KMS-11 (cell line): ENCODE results near the gene SUGCT.

Experiments used
- H2AFZ ChIP-seq: fragments of 200-600 bp; sonication (generic); 2 replicates; pipeline ENCODE4 v1.6.1; 2016; ENCODE audit warnings: antibody characterized with exemption, mixed run types, low read depth
- H3K27ac ChIP-seq: fragments of 200-600 bp; sonication (generic); 2 replicates; pipeline ENCODE4 v1.6.1; 2016; ENCODE audit warnings: mild to moderate bottlenecking, mixed run types
- H3K27me3 ChIP-seq: fragments of 200-600 bp; sonication (generic); 2 replicates; pipeline ENCODE4 v1.6.1; 2017; ENCODE audit warnings: mild to moderate bottlenecking, low read depth, mixed run types, moderate library complexity; ENCODE audit not compliant: insufficient read depth
- H3K36me3 ChIP-seq: fragments of 200-600 bp; sonication (generic); 2 replicates; pipeline ENCODE4 v1.6.1; 2017; ENCODE audit warnings: mild to moderate bottlenecking, mixed run types; ENCODE audit not compliant: insufficient read depth
- H3K4me1 ChIP-seq: fragments of 200-600 bp; sonication (generic); 2 replicates; pipeline ENCODE4 v1.6.1; 2016; ENCODE audit warnings: mild to moderate bottlenecking, low read depth, mixed run types; ENCODE audit not compliant: poor library complexity, severe bottlenecking
- H3K4me2 ChIP-seq: fragments of 200-600 bp; sonication (generic); 2 replicates; pipeline ENCODE4 v1.7.0; 2016; ENCODE audit warnings: mild to moderate bottlenecking, mixed run types
- H3K4me3 ChIP-seq: fragments of 200-600 bp; sonication (generic); IDR thresholded peaks from 2 replicates; pipeline ENCODE4 v1.6.1; 2017; ENCODE audit warnings: low read depth, low read length, mixed read lengths; ENCODE audit not compliant: insufficient read depth
- H3K79me2 ChIP-seq: fragments of 200-600 bp; sonication (generic); 2 replicates; pipeline ENCODE4 v1.6.1; 2016; ENCODE audit warnings: low read depth, mixed run types; ENCODE audit not compliant: insufficient read depth
- H3K9ac ChIP-seq: fragments of 200-600 bp; sonication (generic); 2 replicates; pipeline ENCODE4 v1.6.1; 2016; ENCODE audit warnings: mild to moderate bottlenecking, mixed run types
- H4K20me1 ChIP-seq: fragments of 200-600 bp; sonication (generic); 2 replicates; pipeline ENCODE4 v1.6.1; 2016; ENCODE audit warnings: mild to moderate bottlenecking, mixed run types; ENCODE audit not compliant: insufficient read depth
- TF ChIP-seq, protein P1 (sequence below): fragments of 200-600 bp; sonication (generic); conservative IDR thresholded peaks from 2 replicates; pipeline ENCODE4 v1.6.1; 2017; ENCODE audit warnings: low read depth, mild to moderate bottlenecking, antibody characterized with exemption, low read length, moderate library complexity, mixed read lengths

Gene SUGCT

GRCh38 chr7:40393660-40394059, 258.9 kb downstream of the SUGCT start:
- TF ChIP-seq, protein P1, sequence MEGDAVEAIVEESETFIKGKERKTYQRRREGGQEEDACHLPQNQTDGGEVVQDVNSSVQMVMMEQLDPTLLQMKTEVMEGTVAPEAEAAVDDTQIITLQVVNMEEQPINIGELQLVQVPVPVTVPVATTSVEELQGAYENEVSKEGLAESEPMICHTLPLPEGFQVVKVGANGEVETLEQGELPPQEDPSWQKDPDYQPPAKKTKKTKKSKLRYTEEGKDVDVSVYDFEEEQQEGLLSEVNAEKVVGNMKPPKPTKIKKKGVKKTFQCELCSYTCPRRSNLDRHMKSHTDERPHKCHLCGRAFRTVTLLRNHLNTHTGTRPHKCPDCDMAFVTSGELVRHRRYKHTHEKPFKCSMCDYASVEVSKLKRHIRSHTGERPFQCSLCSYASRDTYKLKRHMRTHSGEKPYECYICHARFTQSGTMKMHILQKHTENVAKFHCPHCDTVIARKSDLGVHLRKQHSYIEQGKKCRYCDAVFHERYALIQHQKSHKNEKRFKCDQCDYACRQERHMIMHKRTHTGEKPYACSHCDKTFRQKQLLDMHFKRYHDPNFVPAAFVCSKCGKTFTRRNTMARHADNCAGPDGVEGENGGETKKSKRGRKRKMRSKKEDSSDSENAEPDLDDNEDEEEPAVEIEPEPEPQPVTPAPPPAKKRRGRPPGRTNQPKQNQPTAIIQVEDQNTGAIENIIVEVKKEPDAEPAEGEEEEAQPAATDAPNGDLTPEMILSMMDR: no peak
- H3K9ac ChIP-seq: no peak overlapping the region
- H3K4me1 ChIP-seq: peaks cover 46% of the 10 kb centered on the region
- peak overlapping the region; percentile 32; the same call in 1 of the 2 replicates for H2AFZ ChIP-seq
- no peaks in the 10 kb centered on the region for H3K36me3 ChIP-seq
- H3K4me2 ChIP-seq: peak overlapping the region; percentile 96
- H3K27me3 ChIP-seq: no peaks in the 10 kb centered on the region
- peak overlapping the region; percentile 66 for H3K27ac ChIP-seq
- no peak overlapping the region for H3K4me3 ChIP-seq
- H4K20me1 ChIP-seq: no peaks in the 10 kb centered on the region
- no peaks in the 10 kb centered on the region for H3K79me2 ChIP-seq

- Histone ChIP-seq H2AFZ (peak overlapping the region; percentile 32; the same call in 1 of the 2 replicates), H3K27me3 (no peaks in the 10 kb centered on the region), H3K79me2 (no peaks in the 10 kb centered on the region), H3K4me1 (peaks cover 46% of the 10 kb centered on the region), H4K20me1 (no peaks in the 10 kb centered on the region), H3K36me3 (no peaks in the 10 kb centered on the region), H3K27ac (peak overlapping the region; percentile 66), H3K4me2 (peak overlapping the region; percentile 96), H3K4me3 (no peak overlapping the region), H3K9ac (no peak overlapping the region)
- TF ChIP-seq, protein P1: no peak
These were observed 259.6 kb downstream of the SUGCT start for GRCh38 chr7:40394400-40394799.

GRCh38 chr7:40400525-40400924, 265.7 kb downstream of the SUGCT start:
- Histone ChIP-seq H4K20me1 (no peaks in the 10 kb centered on the region), H2AFZ (no peak overlapping the region), H3K4me2 (no peak overlapping the region), H3K27ac (no peak overlapping the region), H3K27me3 (no peaks in the 10 kb centered on the region), H3K9ac (no peak overlapping the region), H3K36me3 (no peaks in the 10 kb centered on the region), H3K4me3 (no peak overlapping the region), H3K79me2 (no peaks in the 10 kb centered on the region), H3K4me1 (peaks cover 33% of the 10 kb centered on the region)
- TF ChIP-seq, protein P1: no peak

- Histone ChIP-seq H3K4me2 (no peak overlapping the region), H3K36me3 (no peaks in the 10 kb centered on the region), H4K20me1 (no peaks in the 10 kb centered on the region), H3K27ac (no peak overlapping the region), H3K4me3 (no peak overlapping the region), H3K4me1 (peaks cover 27% of the 10 kb centered on the region), H3K27me3 (no peaks in the 10 kb centered on the region), H3K9ac (no peak overlapping the region), H2AFZ (no peak overlapping the region), H3K79me2 (no peaks in the 10 kb centered on the region)
- TF ChIP-seq, protein P1: no peak
These were observed 266.6 kb downstream of the SUGCT start for GRCh38 chr7:40401406-40401805.
